Measurements from ENCODE around the gene GRIN2B.

DNA sequence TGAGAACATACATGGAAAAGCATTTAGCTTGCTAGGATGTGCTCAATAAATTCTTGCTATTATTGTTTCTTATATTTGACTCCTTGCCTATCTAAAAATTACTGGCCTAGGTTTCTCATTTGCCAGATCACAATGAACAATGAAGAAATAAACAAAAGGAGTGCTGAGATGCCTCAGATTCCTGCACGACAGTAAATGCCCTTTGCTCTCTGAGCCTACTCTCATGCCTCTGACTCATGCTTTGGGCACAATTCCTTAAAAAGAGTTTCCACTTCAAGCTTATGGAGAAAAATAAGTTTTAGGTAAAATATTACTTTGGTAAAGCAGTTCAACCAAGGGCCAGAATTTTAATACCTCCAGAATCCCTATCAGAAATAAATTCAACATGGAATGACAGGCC, 30.9 kb downstream of the GRIN2B start:
- no peak for TF ChIP-seq POLR2A (IDR thresholded peaks at IDR 0.05)
- TF ChIP-seq, protein P1, sequence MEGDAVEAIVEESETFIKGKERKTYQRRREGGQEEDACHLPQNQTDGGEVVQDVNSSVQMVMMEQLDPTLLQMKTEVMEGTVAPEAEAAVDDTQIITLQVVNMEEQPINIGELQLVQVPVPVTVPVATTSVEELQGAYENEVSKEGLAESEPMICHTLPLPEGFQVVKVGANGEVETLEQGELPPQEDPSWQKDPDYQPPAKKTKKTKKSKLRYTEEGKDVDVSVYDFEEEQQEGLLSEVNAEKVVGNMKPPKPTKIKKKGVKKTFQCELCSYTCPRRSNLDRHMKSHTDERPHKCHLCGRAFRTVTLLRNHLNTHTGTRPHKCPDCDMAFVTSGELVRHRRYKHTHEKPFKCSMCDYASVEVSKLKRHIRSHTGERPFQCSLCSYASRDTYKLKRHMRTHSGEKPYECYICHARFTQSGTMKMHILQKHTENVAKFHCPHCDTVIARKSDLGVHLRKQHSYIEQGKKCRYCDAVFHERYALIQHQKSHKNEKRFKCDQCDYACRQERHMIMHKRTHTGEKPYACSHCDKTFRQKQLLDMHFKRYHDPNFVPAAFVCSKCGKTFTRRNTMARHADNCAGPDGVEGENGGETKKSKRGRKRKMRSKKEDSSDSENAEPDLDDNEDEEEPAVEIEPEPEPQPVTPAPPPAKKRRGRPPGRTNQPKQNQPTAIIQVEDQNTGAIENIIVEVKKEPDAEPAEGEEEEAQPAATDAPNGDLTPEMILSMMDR (IDR thresholded peaks at IDR 0.05), result no peak
